Activated CD8-positive, alpha-beta memory T cell treated with anti-CD3 and anti-CD28 coated beads, Interleukin-2, amount 50 U/mL, for 48 hours (primary cell): ENCODE results near the gene AATK.
"Not testable (repeated sequence)": the region's sequence is repeated elsewhere in the genome, so short reads cannot be mapped to it uniquely, and the experiment has no call there.

Source experiments
- DNase-seq: peaks from one replicate; pipeline ENCODE4 v3.0.0-alpha.2; 2020

AATK gene

GRCh38 chr17:81161536-81161935 is 4.5 kb downstream of the AATK start:
- DNase-seq: no peak

- DNase-seq: no peak
These were observed 5.1 kb downstream of the AATK start for GRCh38 chr17:81160747-81161453.

- no peak for DNase-seq
These were observed 5.7 kb downstream of the AATK start for GRCh38 chr17:81160306-81160705.

GRCh38 chr17:81159611-81160265 is 6.3 kb downstream of the AATK start:
- no peak for DNase-seq

- no peak for DNase-seq
These were observed 7.1 kb downstream of the AATK start for GRCh38 chr17:81158688-81159590.

- DNase-seq: no peak
These were observed 8.0 kb downstream of the AATK start for GRCh38 chr17:81157848-81158687.

GRCh38 chr17:81156866-81157805 is 8.9 kb downstream of the AATK start:
- no peak for DNase-seq

GRCh38 chr17:81154961-81155360 is 11.1 kb downstream of the AATK start:
- no peak for DNase-seq

- not testable (repeated sequence) for DNase-seq
These were observed 12.0 kb downstream of the AATK start for GRCh38 chr17:81154016-81154415.

GRCh38 chr17:81153340-81153803 is 12.6 kb downstream of the AATK start:
- no peak for DNase-seq

- DNase-seq: no peak
These were observed 13.7 kb downstream of the AATK start for GRCh38 chr17:81152288-81152828.

- DNase-seq: no peak
These were observed 14.7 kb downstream of the AATK start for GRCh38 chr17:81151278-81151677.

GRCh38 chr17:81150377-81151077 is 15.5 kb downstream of the AATK start:
- no peak for DNase-seq

- no peak for DNase-seq
These were observed 17.0 kb downstream of the AATK start for GRCh38 chr17:81148986-81149533.

- DNase-seq: no peak
These were observed 17.4 kb downstream of the AATK start for GRCh38 chr17:81148571-81148970.

GRCh38 chr17:81147701-81148100 is 18.3 kb downstream of the AATK start:
- DNase-seq: no peak

- DNase-seq: not testable (repeated sequence)
These were observed 19.8 kb downstream of the AATK start for GRCh38 chr17:81146208-81146607.

- DNase-seq: no peak
These were observed 21.6 kb downstream of the AATK start for GRCh38 chr17:81144423-81144781.

GRCh38 chr17:81143717-81144422 is 22.2 kb downstream of the AATK start:
- DNase-seq: no peak

GRCh38 chr17:81143200-81143527 is 22.9 kb downstream of the AATK start:
- no peak for DNase-seq
